HEK293 (cell line): Measurements from ENCODE around the gene SRSF11.

Source experiments
- MYNN ChIP-seq: fragments of 450-650 bp; formaldehyde crosslinking; IDR thresholded peaks from 2 replicates; pipeline ENCODE4 v1.5.1; 2016; ENCODE audit warnings: missing biosample characterization, missing genetic modification characterization, borderline replicate concordance
- YY2 ChIP-seq: fragments of 450-650 bp; formaldehyde crosslinking; IDR thresholded peaks from 2 replicates; pipeline ENCODE4 v1.5.1; 2016; ENCODE audit warnings: missing biosample characterization, missing genetic modification characterization
- ZBTB17 ChIP-seq: fragments of 450-650 bp; formaldehyde crosslinking; IDR thresholded peaks from 2 replicates; pipeline ENCODE4 v1.5.1; 2016; ENCODE audit warnings: missing biosample characterization, missing genetic modification characterization
- ZBTB21 ChIP-seq: fragments of 450-650 bp; formaldehyde crosslinking; IDR thresholded peaks from 2 replicates; pipeline ENCODE4 v1.5.1; 2017; ENCODE audit warnings: missing biosample characterization, missing genetic modification characterization
- ZFP69B ChIP-seq: fragments of 450-650 bp; formaldehyde crosslinking; IDR thresholded peaks from 2 replicates; pipeline ENCODE4 v1.5.1; 2016; ENCODE audit warnings: missing biosample characterization, missing genetic modification characterization
- ZNF544 ChIP-seq: fragments of 450-650 bp; formaldehyde crosslinking; IDR thresholded peaks from 2 replicates; pipeline ENCODE4 v1.5.0; 2017; ENCODE audit warnings: missing biosample characterization, missing genetic modification characterization
- ZNF747 ChIP-seq: fragments of 450-650 bp; formaldehyde crosslinking; IDR thresholded peaks from 2 replicates; pipeline ENCODE4 v1.5.1; 2016; ENCODE audit warnings: missing biosample characterization, missing genetic modification characterization
- TF ChIP-seq, protein P1 (sequence below): fragments of 450-650 bp; formaldehyde crosslinking; IDR thresholded peaks from 2 replicates; pipeline ENCODE4 v1.5.1; 2016; ENCODE audit warnings: missing biosample characterization, missing genetic modification characterization, low read depth
- TF ChIP-seq, protein P2 (sequence below): fragments of 450-650 bp; formaldehyde crosslinking; IDR thresholded peaks from 2 replicates; pipeline ENCODE4 v1.5.1; 2016; ENCODE audit warnings: missing biosample characterization, missing genetic modification characterization
- TF ChIP-seq, protein P3 (sequence below): fragments of 450-650 bp; formaldehyde crosslinking; IDR thresholded peaks from 2 replicates; pipeline ENCODE4 v1.5.1; 2016; ENCODE audit warnings: missing biosample characterization, missing genetic modification characterization
- TF ChIP-seq, protein P4 (sequence below): fragments of 450-650 bp; formaldehyde crosslinking; IDR thresholded peaks from 2 replicates; pipeline ENCODE4 v1.5.1; 2016; ENCODE audit warnings: missing biosample characterization, missing genetic modification characterization, borderline replicate concordance
- TF ChIP-seq, protein P5 (sequence below): fragments of 450-650 bp; formaldehyde crosslinking; IDR thresholded peaks from 2 replicates; pipeline ENCODE4 v1.5.1; 2016; ENCODE audit warnings: missing biosample characterization, missing genetic modification characterization
- TF ChIP-seq, protein P6 (sequence below): fragments of 450-650 bp; formaldehyde crosslinking; IDR thresholded peaks from 2 replicates; pipeline ENCODE4 v1.5.1; 2016; ENCODE audit warnings: missing biosample characterization, missing genetic modification characterization

DNA sequence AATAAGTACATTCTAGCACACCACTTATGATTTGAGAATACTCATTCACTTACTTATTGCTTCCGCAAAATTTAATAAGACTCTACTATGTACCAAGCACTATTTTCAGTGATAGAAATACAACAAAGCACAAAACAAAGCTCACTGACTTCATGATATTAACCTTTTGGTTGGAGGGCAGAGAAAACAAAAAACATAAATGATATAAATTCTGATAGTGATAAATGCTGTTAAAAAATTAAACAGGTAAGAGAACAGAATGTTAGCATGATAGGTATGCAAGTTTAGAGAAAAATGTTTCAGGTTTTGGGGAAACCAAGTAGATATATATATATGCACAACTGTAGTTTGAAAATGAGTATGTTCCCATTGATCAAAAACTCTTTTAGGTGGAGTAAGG is 17.0 kb upstream of the SRSF11 start:
- TF ChIP-seq, protein P1, sequence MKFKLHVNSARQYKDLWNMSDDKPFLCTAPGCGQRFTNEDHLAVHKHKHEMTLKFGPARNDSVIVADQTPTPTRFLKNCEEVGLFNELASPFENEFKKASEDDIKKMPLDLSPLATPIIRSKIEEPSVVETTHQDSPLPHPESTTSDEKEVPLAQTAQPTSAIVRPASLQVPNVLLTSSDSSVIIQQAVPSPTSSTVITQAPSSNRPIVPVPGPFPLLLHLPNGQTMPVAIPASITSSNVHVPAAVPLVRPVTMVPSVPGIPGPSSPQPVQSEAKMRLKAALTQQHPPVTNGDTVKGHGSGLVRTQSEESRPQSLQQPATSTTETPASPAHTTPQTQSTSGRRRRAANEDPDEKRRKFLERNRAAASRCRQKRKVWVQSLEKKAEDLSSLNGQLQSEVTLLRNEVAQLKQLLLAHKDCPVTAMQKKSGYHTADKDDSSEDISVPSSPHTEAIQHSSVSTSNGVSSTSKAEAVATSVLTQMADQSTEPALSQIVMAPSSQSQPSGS (tag by site-specific recombination) = no peak
- TF ChIP-seq, protein P2, sequence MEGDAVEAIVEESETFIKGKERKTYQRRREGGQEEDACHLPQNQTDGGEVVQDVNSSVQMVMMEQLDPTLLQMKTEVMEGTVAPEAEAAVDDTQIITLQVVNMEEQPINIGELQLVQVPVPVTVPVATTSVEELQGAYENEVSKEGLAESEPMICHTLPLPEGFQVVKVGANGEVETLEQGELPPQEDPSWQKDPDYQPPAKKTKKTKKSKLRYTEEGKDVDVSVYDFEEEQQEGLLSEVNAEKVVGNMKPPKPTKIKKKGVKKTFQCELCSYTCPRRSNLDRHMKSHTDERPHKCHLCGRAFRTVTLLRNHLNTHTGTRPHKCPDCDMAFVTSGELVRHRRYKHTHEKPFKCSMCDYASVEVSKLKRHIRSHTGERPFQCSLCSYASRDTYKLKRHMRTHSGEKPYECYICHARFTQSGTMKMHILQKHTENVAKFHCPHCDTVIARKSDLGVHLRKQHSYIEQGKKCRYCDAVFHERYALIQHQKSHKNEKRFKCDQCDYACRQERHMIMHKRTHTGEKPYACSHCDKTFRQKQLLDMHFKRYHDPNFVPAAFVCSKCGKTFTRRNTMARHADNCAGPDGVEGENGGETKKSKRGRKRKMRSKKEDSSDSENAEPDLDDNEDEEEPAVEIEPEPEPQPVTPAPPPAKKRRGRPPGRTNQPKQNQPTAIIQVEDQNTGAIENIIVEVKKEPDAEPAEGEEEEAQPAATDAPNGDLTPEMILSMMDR (tag by site-specific recombination) = no peak
- TF ChIP-seq, protein P3, sequence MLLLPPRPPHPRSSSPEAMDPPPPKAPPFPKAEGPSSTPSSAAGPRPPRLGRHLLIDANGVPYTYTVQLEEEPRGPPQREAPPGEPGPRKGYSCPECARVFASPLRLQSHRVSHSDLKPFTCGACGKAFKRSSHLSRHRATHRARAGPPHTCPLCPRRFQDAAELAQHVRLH (tag by site-specific recombination) = no peak
- TF ChIP-seq ZFP69B (tag by site-specific recombination) (no peak), MYNN (tag by site-specific recombination) (no peak), YY2 (tag by site-specific recombination) (no peak), ZNF747 (tag by site-specific recombination) (no peak), ZNF544 (tag by site-specific recombination) (no peak), ZBTB21 (tag by site-specific recombination) (no peak), ZBTB17 (tag by site-specific recombination) (no peak)
- TF ChIP-seq, protein P4, sequence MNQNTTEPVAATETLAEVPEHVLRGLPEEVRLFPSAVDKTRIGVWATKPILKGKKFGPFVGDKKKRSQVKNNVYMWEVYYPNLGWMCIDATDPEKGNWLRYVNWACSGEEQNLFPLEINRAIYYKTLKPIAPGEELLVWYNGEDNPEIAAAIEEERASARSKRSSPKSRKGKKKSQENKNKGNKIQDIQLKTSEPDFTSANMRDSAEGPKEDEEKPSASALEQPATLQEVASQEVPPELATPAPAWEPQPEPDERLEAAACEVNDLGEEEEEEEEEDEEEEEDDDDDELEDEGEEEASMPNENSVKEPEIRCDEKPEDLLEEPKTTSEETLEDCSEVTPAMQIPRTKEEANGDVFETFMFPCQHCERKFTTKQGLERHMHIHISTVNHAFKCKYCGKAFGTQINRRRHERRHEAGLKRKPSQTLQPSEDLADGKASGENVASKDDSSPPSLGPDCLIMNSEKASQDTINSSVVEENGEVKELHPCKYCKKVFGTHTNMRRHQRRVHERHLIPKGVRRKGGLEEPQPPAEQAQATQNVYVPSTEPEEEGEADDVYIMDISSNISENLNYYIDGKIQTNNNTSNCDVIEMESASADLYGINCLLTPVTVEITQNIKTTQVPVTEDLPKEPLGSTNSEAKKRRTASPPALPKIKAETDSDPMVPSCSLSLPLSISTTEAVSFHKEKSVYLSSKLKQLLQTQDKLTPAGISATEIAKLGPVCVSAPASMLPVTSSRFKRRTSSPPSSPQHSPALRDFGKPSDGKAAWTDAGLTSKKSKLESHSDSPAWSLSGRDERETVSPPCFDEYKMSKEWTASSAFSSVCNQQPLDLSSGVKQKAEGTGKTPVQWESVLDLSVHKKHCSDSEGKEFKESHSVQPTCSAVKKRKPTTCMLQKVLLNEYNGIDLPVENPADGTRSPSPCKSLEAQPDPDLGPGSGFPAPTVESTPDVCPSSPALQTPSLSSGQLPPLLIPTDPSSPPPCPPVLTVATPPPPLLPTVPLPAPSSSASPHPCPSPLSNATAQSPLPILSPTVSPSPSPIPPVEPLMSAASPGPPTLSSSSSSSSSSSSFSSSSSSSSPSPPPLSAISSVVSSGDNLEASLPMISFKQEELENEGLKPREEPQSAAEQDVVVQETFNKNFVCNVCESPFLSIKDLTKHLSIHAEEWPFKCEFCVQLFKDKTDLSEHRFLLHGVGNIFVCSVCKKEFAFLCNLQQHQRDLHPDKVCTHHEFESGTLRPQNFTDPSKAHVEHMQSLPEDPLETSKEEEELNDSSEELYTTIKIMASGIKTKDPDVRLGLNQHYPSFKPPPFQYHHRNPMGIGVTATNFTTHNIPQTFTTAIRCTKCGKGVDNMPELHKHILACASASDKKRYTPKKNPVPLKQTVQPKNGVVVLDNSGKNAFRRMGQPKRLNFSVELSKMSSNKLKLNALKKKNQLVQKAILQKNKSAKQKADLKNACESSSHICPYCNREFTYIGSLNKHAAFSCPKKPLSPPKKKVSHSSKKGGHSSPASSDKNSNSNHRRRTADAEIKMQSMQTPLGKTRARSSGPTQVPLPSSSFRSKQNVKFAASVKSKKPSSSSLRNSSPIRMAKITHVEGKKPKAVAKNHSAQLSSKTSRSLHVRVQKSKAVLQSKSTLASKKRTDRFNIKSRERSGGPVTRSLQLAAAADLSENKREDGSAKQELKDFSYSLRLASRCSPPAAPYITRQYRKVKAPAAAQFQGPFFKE (tag by site-specific recombination) = no peak
- TF ChIP-seq, protein P5, sequence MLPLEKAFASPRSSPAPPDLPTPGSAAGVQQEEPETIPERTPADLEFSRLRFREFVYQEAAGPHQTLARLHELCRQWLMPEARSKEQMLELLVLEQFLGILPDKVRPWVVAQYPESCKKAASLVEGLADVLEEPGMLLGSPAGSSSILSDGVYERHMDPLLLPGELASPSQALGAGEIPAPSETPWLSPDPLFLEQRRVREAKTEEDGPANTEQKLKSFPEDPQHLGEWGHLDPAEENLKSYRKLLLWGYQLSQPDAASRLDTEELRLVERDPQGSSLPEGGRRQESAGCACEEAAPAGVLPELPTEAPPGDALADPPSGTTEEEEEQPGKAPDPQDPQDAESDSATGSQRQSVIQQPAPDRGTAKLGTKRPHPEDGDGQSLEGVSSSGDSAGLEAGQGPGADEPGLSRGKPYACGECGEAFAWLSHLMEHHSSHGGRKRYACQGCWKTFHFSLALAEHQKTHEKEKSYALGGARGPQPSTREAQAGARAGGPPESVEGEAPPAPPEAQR (tag by site-specific recombination) = no peak
- TF ChIP-seq, protein P6, sequence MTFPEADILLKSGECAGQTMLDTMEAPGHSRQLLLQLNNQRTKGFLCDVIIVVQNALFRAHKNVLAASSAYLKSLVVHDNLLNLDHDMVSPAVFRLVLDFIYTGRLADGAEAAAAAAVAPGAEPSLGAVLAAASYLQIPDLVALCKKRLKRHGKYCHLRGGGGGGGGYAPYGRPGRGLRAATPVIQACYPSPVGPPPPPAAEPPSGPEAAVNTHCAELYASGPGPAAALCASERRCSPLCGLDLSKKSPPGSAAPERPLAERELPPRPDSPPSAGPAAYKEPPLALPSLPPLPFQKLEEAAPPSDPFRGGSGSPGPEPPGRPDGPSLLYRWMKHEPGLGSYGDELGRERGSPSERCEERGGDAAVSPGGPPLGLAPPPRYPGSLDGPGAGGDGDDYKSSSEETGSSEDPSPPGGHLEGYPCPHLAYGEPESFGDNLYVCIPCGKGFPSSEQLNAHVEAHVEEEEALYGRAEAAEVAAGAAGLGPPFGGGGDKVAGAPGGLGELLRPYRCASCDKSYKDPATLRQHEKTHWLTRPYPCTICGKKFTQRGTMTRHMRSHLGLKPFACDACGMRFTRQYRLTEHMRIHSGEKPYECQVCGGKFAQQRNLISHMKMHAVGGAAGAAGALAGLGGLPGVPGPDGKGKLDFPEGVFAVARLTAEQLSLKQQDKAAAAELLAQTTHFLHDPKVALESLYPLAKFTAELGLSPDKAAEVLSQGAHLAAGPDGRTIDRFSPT (tag by site-specific recombination) = no peak
